GM19239 (cell line): Measurements from ENCODE around the gene RHOH.
A peak's percentile ranks its signal among the peaks of the same experiment; 100 is the strongest.
"Not testable (repeated sequence)": the region's sequence is repeated elsewhere in the genome, so short reads cannot be mapped to it uniquely, and the experiment has no call there.

ENCODE experiments used
- DNase-seq: peaks from one replicate; pipeline ENCODE4 v3.0.0; 2011; ENCODE audit warnings: low spot score; ENCODE audit not compliant: insufficient read length
- FAIRE-seq: peaks from 2 replicates; lab custom pipeline; 2011; peaks lifted over from hg19 to GRCh38; lab: Jason Lieb, UNC

RHOH gene

GRCh38 chr4:40285692-40286091 is 88.9 kb downstream of the RHOH start:
- DNase-seq: no peak

DNA sequence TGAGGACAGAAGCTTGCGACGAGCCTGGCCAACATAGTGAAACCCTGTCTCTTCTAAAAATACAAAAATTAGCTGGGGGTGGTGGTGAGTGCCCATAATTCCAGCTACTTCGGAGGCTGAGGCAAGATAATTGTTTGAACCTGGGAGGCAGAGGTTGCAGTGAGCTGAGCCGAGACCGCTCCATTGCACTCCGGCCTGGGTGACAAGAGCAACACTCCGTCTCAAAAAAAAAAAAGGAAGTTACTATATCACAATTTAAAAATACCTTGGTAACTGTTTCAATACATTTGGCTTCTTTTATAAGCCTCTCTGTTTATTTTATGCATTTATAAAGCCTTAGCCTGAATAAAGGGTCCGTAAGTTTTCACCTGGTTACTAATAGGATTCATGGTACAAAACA is 91.7 kb downstream of the RHOH start:
- FAIRE-seq (peak; percentile 45), DNase-seq (no peak)

More at GRCh38 chr4:40285692-40286091, 88.9 kb downstream of the RHOH start:
- FAIRE-seq: no peak

DNA sequence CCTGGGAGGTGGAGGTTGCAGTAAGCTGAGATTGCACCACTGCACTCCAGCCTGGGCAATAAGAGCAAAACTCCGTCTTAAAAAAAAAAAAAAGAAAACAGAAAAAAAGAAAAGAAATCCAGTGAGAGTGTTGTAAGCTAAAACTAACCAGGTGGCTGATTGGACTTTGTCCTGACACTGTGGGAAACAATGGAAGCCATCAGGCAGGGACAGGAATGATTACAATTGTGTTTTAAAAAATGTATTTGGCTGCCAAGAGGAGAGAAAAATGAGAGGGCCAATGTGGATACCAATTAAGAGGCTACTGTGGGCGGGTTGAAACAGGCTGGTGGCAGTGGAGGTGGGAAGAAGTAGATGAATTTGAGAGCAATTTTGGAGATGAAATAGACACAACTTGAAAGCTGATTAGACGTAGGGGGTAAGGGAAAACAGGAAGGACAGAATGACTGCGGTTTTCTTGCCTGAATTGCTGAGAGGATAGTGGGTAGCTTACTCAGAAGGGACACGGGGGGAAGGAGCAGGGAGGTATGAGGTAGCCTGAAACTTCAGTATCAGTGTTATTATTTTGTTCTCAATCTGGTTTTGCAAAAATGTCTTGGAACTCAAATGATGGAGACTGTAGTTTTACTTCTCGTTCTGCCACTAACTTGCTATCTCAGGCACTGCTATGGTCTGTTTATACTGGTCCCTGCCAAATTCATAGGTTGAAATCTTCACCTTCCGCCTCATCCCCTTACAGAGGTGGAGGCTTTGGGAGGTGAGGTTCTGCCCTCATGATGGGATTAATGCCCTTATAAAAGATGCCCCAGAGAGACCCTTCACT is 92.7 kb downstream of the RHOH start:
- peak; percentile 28 for DNase-seq
- FAIRE-seq: peak; percentile 64

DNA sequence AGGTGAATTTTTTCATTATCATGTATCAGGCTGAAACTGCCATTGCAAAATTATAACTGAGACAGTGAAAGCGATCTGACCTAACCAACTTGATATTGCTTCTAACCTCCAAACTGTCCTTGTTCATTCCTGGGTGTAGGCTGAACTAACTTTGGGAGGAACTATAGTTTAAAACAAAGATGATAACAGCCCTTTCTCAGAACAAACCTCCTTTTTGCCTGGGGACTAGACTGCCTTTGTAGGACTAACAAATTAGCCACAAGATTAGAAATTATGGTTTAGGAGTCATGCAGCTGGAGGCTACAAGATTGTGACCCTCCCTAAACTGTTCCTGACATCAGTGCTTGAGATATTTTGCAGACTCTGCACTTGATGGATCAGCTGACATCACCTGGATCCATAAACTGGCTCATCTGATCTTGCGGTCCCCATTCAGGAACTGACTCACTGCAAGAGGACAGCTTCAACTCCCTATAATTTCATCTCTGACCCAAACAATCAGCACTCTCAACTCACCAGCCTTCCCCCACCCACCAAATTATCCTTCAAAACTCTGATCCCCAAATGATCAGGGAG is 93.9 kb downstream of the RHOH start:
- DNase-seq, FAIRE-seq: not testable (repeated sequence)

DNA sequence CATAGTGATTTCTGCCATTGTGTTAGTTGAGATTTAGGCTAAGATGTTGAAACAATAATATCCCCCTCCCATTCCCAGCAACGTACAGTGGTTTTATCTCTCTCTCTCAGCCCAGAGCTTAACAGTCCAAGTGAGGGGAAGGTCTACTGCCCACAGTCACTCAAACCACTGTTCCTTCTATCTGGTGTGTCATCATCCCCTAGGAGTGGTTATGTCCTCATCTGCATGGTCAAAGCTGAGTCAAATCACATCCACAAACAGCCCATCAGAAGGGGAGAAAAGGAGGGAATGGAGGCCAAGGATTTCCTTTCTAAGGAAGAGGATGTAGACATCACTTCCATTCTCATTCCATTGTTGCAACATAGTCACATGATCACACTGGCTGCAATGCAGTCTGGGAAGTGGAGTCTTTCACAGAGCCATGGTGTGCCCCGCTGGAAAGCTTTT is 95.5 kb downstream of the RHOH start:
- no peak for FAIRE-seq
- DNase-seq: no peak

- DNase-seq: no peak
- FAIRE-seq: no peak
Measured at GRCh38 chr4:40294339-40294738, 97.5 kb downstream of the RHOH start.

DNA sequence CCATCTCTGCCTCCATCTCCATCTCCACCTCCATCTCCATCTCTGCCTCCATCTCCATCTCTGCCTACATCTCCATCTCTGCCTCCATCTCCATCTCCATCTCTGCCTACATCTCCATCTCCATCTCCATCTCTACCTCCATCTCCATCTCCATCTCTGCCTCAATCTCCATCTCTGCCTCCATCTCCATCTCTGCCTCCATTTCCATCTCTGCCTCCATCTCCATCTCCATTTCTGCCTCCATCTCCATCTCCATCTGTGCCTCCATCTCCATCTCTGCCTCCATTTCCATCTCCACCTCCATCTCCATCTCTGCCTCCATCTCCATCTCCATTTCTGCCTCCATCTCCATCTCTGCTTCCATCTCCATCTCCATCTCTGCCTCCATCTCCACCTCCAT is 98.2 kb downstream of the RHOH start:
- DNase-seq, FAIRE-seq: not testable (repeated sequence)

GRCh38 chr4:40295572-40295971 is 98.7 kb downstream of the RHOH start:
- FAIRE-seq: no peak

More at GRCh38 chr4:40295572-40295971, 98.7 kb downstream of the RHOH start:
- no peak for DNase-seq
